ENCODE results near the gene DIDO1. TPM values are rescaled to one million over a fixed set of nuclear protein-coding genes. Genes with fewer than 3 reads are reported as not detected.

DIDO1 gene
- total RNA-seq, 1 experiment from 2014 or later = 77.1 TPM

GRCh38 chr20:62840244-62841197, 85.8 kb downstream of the DIDO1 start:
- BruUV-seq (replicated peaks) = no TSS peak
- Mint-ChIP-seq H3K4me1 (ENCODE audit: low read depth, unreplicated experiment) (no peaks in the 10 kb centered on the region), H3K27ac (ENCODE audit: unreplicated experiment) (no peak overlapping the region), H3K36me3 (ENCODE audit: insufficient read depth, unreplicated experiment) (peaks cover 10% of the 10 kb centered on the region), H3K4me3 (ENCODE audit: low read depth, unreplicated experiment) (no peak overlapping the region), H3K27me3 (ENCODE audit: unreplicated experiment) (peaks cover 17% of the 10 kb centered on the region), H3K9me3 (ENCODE audit: low read depth, unreplicated experiment) (no peaks in the 10 kb centered on the region)
- DNase-seq = no peak
- CTCF ChIA-PET = no interaction called here
- no peak for TF ChIP-seq CTCF (IDR thresholded peaks at IDR 0.05; ENCODE audit: unreplicated experiment)
- intact Hi-C loops (cut with micrococcal nuclease; ENCODE audit: unreplicated experiment) = no loop called here

GRCh38 chr20:62839816-62840215, 86.5 kb downstream of the DIDO1 start:
- no peak for TF ChIP-seq CTCF (IDR thresholded peaks at IDR 0.05; ENCODE audit: unreplicated experiment)
- H3K4me1 Mint-ChIP-seq (ENCODE audit: low read depth, unreplicated experiment) = no peaks in the 10 kb centered on the region
- H3K27me3 Mint-ChIP-seq (ENCODE audit: unreplicated experiment) = peaks cover 24% of the 10 kb centered on the region
- H3K9me3 Mint-ChIP-seq (ENCODE audit: low read depth, unreplicated experiment) = no peaks in the 10 kb centered on the region
- DNase-seq = no peak
- no peak overlapping the region for H3K27ac Mint-ChIP-seq (ENCODE audit: unreplicated experiment)
- no peak overlapping the region for H3K4me3 Mint-ChIP-seq (ENCODE audit: low read depth, unreplicated experiment)
- intact Hi-C loops (cut with micrococcal nuclease; ENCODE audit: unreplicated experiment) = no loop called here
- no TSS peak for BruUV-seq (replicated peaks)
- CTCF ChIA-PET = no interaction called here
- H3K36me3 Mint-ChIP-seq (ENCODE audit: insufficient read depth, unreplicated experiment) = peaks cover 6% of the 10 kb centered on the region

GRCh38 chr20:62839261-62839660, 87.0 kb downstream of the DIDO1 start:
- no TSS peak for BruUV-seq (replicated peaks)
- CTCF ChIA-PET = interaction anchor here (0.7 kb wide), 1 partner anchor 185 kb away, joined by 3 read pairs; no protein-coding TSS in a partner anchor
- Mint-ChIP-seq H3K27me3 (ENCODE audit: unreplicated experiment) (peaks cover 27% of the 10 kb centered on the region), H3K36me3 (ENCODE audit: insufficient read depth, unreplicated experiment) (peaks cover 6% of the 10 kb centered on the region), H3K27ac (ENCODE audit: unreplicated experiment) (no peak overlapping the region), H3K4me3 (ENCODE audit: low read depth, unreplicated experiment) (no peak overlapping the region), H3K9me3 (ENCODE audit: low read depth, unreplicated experiment) (no peaks in the 10 kb centered on the region), H3K4me1 (ENCODE audit: low read depth, unreplicated experiment) (no peaks in the 10 kb centered on the region)
- intact Hi-C loops (cut with micrococcal nuclease; ENCODE audit: unreplicated experiment) = no loop called here
- no peak for DNase-seq
- TF ChIP-seq CTCF (IDR thresholded peaks at IDR 0.05; ENCODE audit: unreplicated experiment) = no peak

GRCh38 chr20:62838128-62838891, 88.0 kb downstream of the DIDO1 start:
- no peak for DNase-seq
- Mint-ChIP-seq H3K27me3 (ENCODE audit: unreplicated experiment) (peaks cover 27% of the 10 kb centered on the region), H3K4me3 (ENCODE audit: low read depth, unreplicated experiment) (no peak overlapping the region), H3K9me3 (ENCODE audit: low read depth, unreplicated experiment) (no peaks in the 10 kb centered on the region), H3K27ac (ENCODE audit: unreplicated experiment) (no peak overlapping the region), H3K4me1 (ENCODE audit: low read depth, unreplicated experiment) (peaks cover under 1% of the 10 kb centered on the region), H3K36me3 (ENCODE audit: insufficient read depth, unreplicated experiment) (no peaks in the 10 kb centered on the region)
- intact Hi-C loops (cut with micrococcal nuclease; ENCODE audit: unreplicated experiment) = no loop called here
- CTCF ChIA-PET = interaction anchor here (0.8 kb wide), 1 partner anchor 20 kb away, joined by 3 read pairs; no protein-coding TSS in a partner anchor
- no TSS peak for BruUV-seq (replicated peaks)
- no peak for TF ChIP-seq CTCF (IDR thresholded peaks at IDR 0.05; ENCODE audit: unreplicated experiment)

All from Calu3 (cell line).